BLaER1 treated with 17β-estradiol and CSF1 and Interleukin-3, amounts not matched to agents 10 nM and 100 nM (cell line): Measurements from ENCODE around the gene CYREN.

Experiments used
- H3K27ac ChIP-seq, 11 experiments: shearing (Covaris generic); formaldehyde crosslinking; 2 replicates each; pipeline ENCODE4 v1.8.1; 2022
- H3K27me3 ChIP-seq, 11 experiments: shearing (Covaris generic); formaldehyde crosslinking; 2 replicates each; pipeline ENCODE4 v1.8.1; 2022
- H3K36me3 ChIP-seq, 11 experiments: shearing (Covaris generic); formaldehyde crosslinking; 2 replicates each; pipeline ENCODE4 v1.8.1; 2022
- H3K4me1 ChIP-seq, 10 experiments: shearing (Covaris generic); formaldehyde crosslinking; 2 replicates each; pipeline ENCODE4 v1.8.1; 2022
- H3K4me2 ChIP-seq, 11 experiments: shearing (Covaris generic); formaldehyde crosslinking; 2 replicates each; pipeline ENCODE4 v1.8.1; 2022
- H3K4me3 ChIP-seq, 10 experiments: shearing (Covaris generic); formaldehyde crosslinking; 2 replicates each; pipeline ENCODE4 v1.8.1; 2022
- H3K9ac ChIP-seq, 11 experiments: shearing (Covaris generic); formaldehyde crosslinking; 2 replicates each; pipeline ENCODE4 v1.8.1; 2022
- H3K9me3 ChIP-seq, 11 experiments: shearing (Covaris generic); formaldehyde crosslinking; replicated peaks in 1 of 11; 2 replicates each; pipeline ENCODE4 v1.8.1; 2022
- H4K20me1 ChIP-seq, 11 experiments: shearing (Covaris generic); formaldehyde crosslinking; 2 replicates each; pipeline ENCODE4 v1.8.1; 2022
- Cebpa-rat ChIP-seq, 11 experiments: shearing (Covaris generic); IDR thresholded peaks; 2 replicates each; pipeline ENCODE4 v1.8.1; 2022

CYREN gene

GRCh38 chr7:135154734-135155133 is 15.8 kb downstream of the CYREN start:
- no peak for TF ChIP-seq Cebpa-rat (IDR thresholded peaks at IDR 0.05)
- no peak overlapping the region for H3K9ac ChIP-seq
- no peak overlapping the region for H3K4me3 ChIP-seq
- H4K20me1 ChIP-seq, result no peaks in the 10 kb centered on the region
- H3K9me3 ChIP-seq, result peaks cover 41 to 67% (median 60%) of the 10 kb centered on the region in 11 experiments
- no peak overlapping the region for H3K4me2 ChIP-seq
- no peaks in the 10 kb centered on the region for H3K27me3 ChIP-seq
- H3K36me3 ChIP-seq, result peaks cover 25 to 46% (median 35%) of the 10 kb centered on the region in 11 experiments
- H3K27ac ChIP-seq, result no peak overlapping the region
- peaks cover 29 to 50% (median 37%) of the 10 kb centered on the region in 10 experiments for H3K4me1 ChIP-seq

- Histone ChIP-seq H3K27ac (peak overlapping the region in 6 of 11 experiments; percentile 54 to 88 (median 76); a peak in 7 of 22 replicates), H3K9ac (no peak overlapping the region), H3K36me3 (peaks cover 9 to 32% (median 18%) of the 10 kb centered on the region in 11 experiments), H3K4me2 (peak overlapping the region; percentile 4 to 96 (median 78); a peak in 15 of 22 replicates), H3K4me3 (no peak overlapping the region), H3K27me3 (no peaks in the 10 kb centered on the region), H4K20me1 (no peaks in the 10 kb centered on the region), H3K4me1 (peaks cover 41 to 49% (median 46%) of the 10 kb centered on the region in 10 experiments), H3K9me3 (peaks cover 33 to 49% (median 43%) of the 10 kb centered on the region in 11 experiments)
- no peak for TF ChIP-seq Cebpa-rat (IDR thresholded peaks at IDR 0.05)
Measured at GRCh38 chr7:135152442-135152841, 18.1 kb downstream of the CYREN start.

- peak overlapping the region in 10 of 11 experiments; percentile 4 to 88 (median 60); a peak in 18 of 22 replicates for H3K27ac ChIP-seq
- H3K4me1 ChIP-seq, result peaks cover 47 to 58% (median 52%) of the 10 kb centered on the region in 10 experiments
- H3K36me3 ChIP-seq, result peaks cover under 1 to 23% (median 9%) of the 10 kb centered on the region in 11 experiments; a peak in 15 of 22 replicates
- peak overlapping the region in 8 of 11 experiments; percentile 1 to 69 (median 46); a peak in 9 of 22 replicates for H3K9ac ChIP-seq
- no peak for TF ChIP-seq Cebpa-rat (IDR thresholded peaks at IDR 0.05)
- H3K4me3 ChIP-seq, result peak overlapping the region in 5 of 10 experiments; percentile 1 to 61 (median 19); a peak in 5 of 20 replicates
- peak overlapping the region; percentile 36 to 96 (median 78) for H3K4me2 ChIP-seq
- H3K27me3 ChIP-seq, result no peaks in the 10 kb centered on the region
- H3K9me3 ChIP-seq, result peaks cover 24 to 40% (median 34%) of the 10 kb centered on the region in 11 experiments
- H4K20me1 ChIP-seq, result no peaks in the 10 kb centered on the region
Measured at GRCh38 chr7:135151533-135151932, 19.0 kb downstream of the CYREN start.

GRCh38 chr7:135151132-135151531 is 19.4 kb downstream of the CYREN start:
- Histone ChIP-seq H3K27ac (peak overlapping the region in 10 of 11 experiments; percentile 4 to 88 (median 60); a peak in 18 of 22 replicates), H3K4me3 (peak overlapping the region in 5 of 10 experiments; percentile 1 to 61 (median 19); a peak in 6 of 20 replicates), H3K9me3 (peaks cover 20 to 36% (median 30%) of the 10 kb centered on the region in 11 experiments), H3K27me3 (no peaks in the 10 kb centered on the region), H3K4me2 (peak overlapping the region; percentile 36 to 96 (median 78)), H3K9ac (peak overlapping the region in 8 of 11 experiments; percentile 1 to 69 (median 46); a peak in 9 of 22 replicates), H3K4me1 (peaks cover 47 to 58% (median 52%) of the 10 kb centered on the region in 10 experiments), H4K20me1 (no peaks in the 10 kb centered on the region), H3K36me3 (peaks cover 0 to 20% (median 8%) of the 10 kb centered on the region in 11 experiments; a peak in 12 of 22 replicates)
- no peak for TF ChIP-seq Cebpa-rat (IDR thresholded peaks at IDR 0.05)

- Histone ChIP-seq H3K9ac (peak overlapping the region in 4 of 11 experiments; percentile 24 to 69 (median 48); a peak in 7 of 22 replicates), H4K20me1 (no peaks in the 10 kb centered on the region), H3K4me3 (peak overlapping the region in 2 of 10 experiments; percentile 36 to 61; a peak in 4 of 20 replicates), H3K4me1 (peaks cover 47 to 58% (median 52%) of the 10 kb centered on the region in 10 experiments), H3K4me2 (peak overlapping the region in 10 of 11 experiments; percentile 60 to 96 (median 78); a peak in 15 of 22 replicates), H3K27ac (peak overlapping the region in 9 of 11 experiments; percentile 54 to 88 (median 63); a peak in 12 of 22 replicates), H3K27me3 (no peaks in the 10 kb centered on the region), H3K9me3 (peaks cover 11 to 27% (median 21%) of the 10 kb centered on the region in 11 experiments; a peak in 21 of 22 replicates), H3K36me3 (peaks cover 0 to 13% (median 0%) of the 10 kb centered on the region in 11 experiments; a peak in 3 of 22 replicates)
- TF ChIP-seq Cebpa-rat (IDR thresholded peaks at IDR 0.05), result no peak
Measured at GRCh38 chr7:135150072-135150782, 20.3 kb downstream of the CYREN start.

GRCh38 chr7:135147899-135148721 is 22.4 kb downstream of the CYREN start, which contains the start of gene TMEM140:
TMEM140 (plus strand) TSS chr7:135148072; CDS start chr7:135164442, 16,370 bp downstream.
- no peaks in the 10 kb centered on the region for H4K20me1 ChIP-seq
- H3K36me3 ChIP-seq, result peaks cover 0 to 11% (median 0%) of the 10 kb centered on the region in 11 experiments; a peak in 2 of 22 replicates
- peak within 1 kb of the TSS; percentile 80 to 96 (median 88) for H3K4me2 ChIP-seq
- peak within 1 kb of the TSS; percentile 52 to 63 (median 56) for H3K4me3 ChIP-seq
- H3K9ac ChIP-seq, result peak within 1 kb of the TSS; percentile 60 to 84 (median 74)
- H3K9me3 ChIP-seq, result peaks cover 0 to 6% (median 5%) of the 10 kb centered on the region in 11 experiments; a peak in 8 of 22 replicates
- no peaks in the 10 kb centered on the region for H3K27me3 ChIP-seq
- H3K4me1 ChIP-seq, result peaks cover 47 to 66% (median 52%) of the 10 kb centered on the region in 10 experiments
- TF ChIP-seq Cebpa-rat (IDR thresholded peaks at IDR 0.05), result peak in 3 of 11 experiments; percentile 15 to 42 (median 20); a peak in 2 of 22 replicates
- peak within 1 kb of the TSS; percentile 65 to 90 (median 85) for H3K27ac ChIP-seq

- H3K27me3 ChIP-seq, result no peaks in the 10 kb centered on the region
- no peaks in the 10 kb centered on the region for H4K20me1 ChIP-seq
- H3K4me2 ChIP-seq, result peak overlapping the region; percentile 80 to 96 (median 88)
- peak overlapping the region; percentile 52 to 63 (median 56) for H3K4me3 ChIP-seq
- peaks cover 0 to 6% (median 0%) of the 10 kb centered on the region in 11 experiments; a peak in 1 of 22 replicates for H3K9me3 ChIP-seq
- no peak for TF ChIP-seq Cebpa-rat (IDR thresholded peaks at IDR 0.05)
- H3K9ac ChIP-seq, result peak overlapping the region; percentile 60 to 84 (median 74)
- peaks cover 44 to 61% (median 51%) of the 10 kb centered on the region in 10 experiments for H3K4me1 ChIP-seq
- H3K36me3 ChIP-seq, result peaks cover 0 to 4% (median 0%) of the 10 kb centered on the region in 11 experiments; a peak in 1 of 22 replicates
- H3K27ac ChIP-seq, result peak overlapping the region; percentile 65 to 90 (median 85)
Measured at GRCh38 chr7:135147341-135147898, 23.1 kb downstream of the CYREN start.
